Transverse colon (tissue), 4 donors: ENCODE results near the gene TRAPPC2L.

Experiments
- CTCF ChIP-seq, 5 experiments: fragments of 200-600 bp in 3 of 5; fragments of 450-650 bp in 2 of 5; sonication (generic) in 3 of 5; IDR thresholded peaks; 1 replicate in 2 of 5; 2 replicates in 3 of 5; pipeline ENCODE4 v1.5.1; 2016 to 2017; ENCODE audit warnings: antibody characterized with exemption in 5 of 5, inconsistent platforms in 3 of 5, mild to moderate bottlenecking in 2 of 5, moderate library complexity in 1 of 5
- POLR2AphosphoS5 ChIP-seq, 3 donors: sonication (generic); formaldehyde crosslinking; IDR thresholded peaks; one replicate each; pipeline ENCODE4 v1.6.1; 2016; ENCODE audit warnings: antibody characterized with exemption in 3 of 3

- TF ChIP-seq CTCF (IDR thresholded peaks at IDR 0.05): no peak
- no peak for TF ChIP-seq POLR2AphosphoS5 (IDR thresholded peaks at IDR 0.05)
Observed at GRCh38 chr16:88846088-88846487, 10.8 kb upstream of the TRAPPC2L start.
